Gastroesophageal sphincter (tissue), 3 donors: ENCODE measurements around the gene PRRX1.

Experiments
- CTCF ChIP-seq, 4 experiments: fragments of 200-600 bp in 2 of 4; fragments of 450-650 bp in 2 of 4; sonication (generic) in 1 of 4; IDR thresholded peaks; one replicate each; pipeline ENCODE4 v1.5.1; 2017 to 2019; ENCODE audit warnings: antibody characterized with exemption in 4 of 4, mild to moderate bottlenecking in 2 of 4, moderate library complexity in 2 of 4
- EP300 ChIP-seq: sonication (generic); formaldehyde crosslinking; IDR thresholded peaks from one replicate; pipeline ENCODE4 v1.6.1; 2017; ENCODE audit warnings: antibody characterized with exemption, mild to moderate bottlenecking
- POLR2A ChIP-seq, 2 donors: fragments of 450-650 bp; IDR thresholded peaks; one replicate each; pipeline ENCODE4 v1.6.1; 2017; ENCODE audit warnings: antibody characterized with exemption in 2 of 2, mild to moderate bottlenecking in 2 of 2, moderate library complexity in 1 of 2
- POLR2AphosphoS5 ChIP-seq: sonication (generic); formaldehyde crosslinking; IDR thresholded peaks from one replicate; pipeline ENCODE4 v1.6.1; 2017; ENCODE audit warnings: antibody characterized with exemption

DNA sequence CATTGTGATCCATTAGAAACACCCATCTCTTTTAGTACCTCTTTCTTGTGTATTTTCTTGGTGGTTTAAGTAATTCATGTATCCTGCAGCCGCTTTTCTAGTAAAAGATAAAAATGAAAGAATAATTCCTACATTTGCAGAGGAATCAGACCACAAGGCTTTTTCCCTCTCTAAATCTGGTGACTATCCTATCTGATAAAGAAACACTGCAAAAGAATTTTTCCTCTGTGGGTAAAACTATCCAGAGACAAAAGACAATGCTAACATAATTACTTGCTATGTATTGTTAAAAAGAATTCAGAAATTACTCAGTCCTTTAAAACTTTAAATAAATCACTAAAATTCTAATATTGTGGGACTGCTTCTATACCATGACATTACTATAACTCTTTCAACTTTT lies 51.0 kb downstream of the PRRX1 start:
- TF ChIP-seq CTCF (IDR thresholded peaks at IDR 0.05) (no peak), POLR2A (IDR thresholded peaks at IDR 0.05) (no peak), POLR2AphosphoS5 (no peak), EP300 (no peak)
